Activated CD4-positive, alpha-beta T cell treated with anti-CD3 and anti-CD28 coated beads, Interleukin-10, Interleukin-2, amounts not matched to agents 100 ng/mL and 50 ng/mL, durations not matched to agents 16 hours and 8 hours (primary cell): ENCODE measurements around the gene CENPF.
"Not testable (repeated sequence)": the region's sequence is repeated elsewhere in the genome, so short reads cannot be mapped to it uniquely, and the experiment has no call there.

ENCODE experiments used
- DNase-seq: peaks from one replicate; pipeline ENCODE4 v3.0.0-alpha.2; 2020

The CENPF gene

GRCh38 chr1:214664651-214665433 lies 61.8 kb downstream of the CENPF start:
- no peak for DNase-seq

- DNase-seq, result no peak
These were observed 62.7 kb downstream of the CENPF start for GRCh38 chr1:214665606-214666110.

DNA sequence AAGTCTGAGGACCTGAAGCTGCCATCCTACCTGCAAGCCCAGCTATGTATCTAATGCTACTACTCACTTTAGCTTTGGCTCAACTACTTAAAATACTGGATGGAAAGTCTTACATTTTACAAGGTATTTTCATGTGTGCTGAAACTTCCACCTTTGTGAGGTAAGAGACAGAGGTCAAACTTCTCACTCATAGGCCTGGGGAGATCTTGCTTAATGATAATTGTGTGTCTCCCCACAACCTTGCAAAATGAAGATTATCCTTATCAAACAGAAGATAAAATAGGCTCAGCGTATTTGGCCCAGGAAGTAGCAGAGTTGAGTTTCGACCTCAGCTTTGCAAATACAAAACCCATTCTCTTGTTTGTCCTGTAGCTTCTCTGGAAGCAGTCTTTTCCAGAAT lies 63.7 kb downstream of the CENPF start:
- DNase-seq, result no peak

GRCh38 chr1:214670098-214670497 lies 67.1 kb downstream of the CENPF start:
- no peak for DNase-seq

- DNase-seq, result not testable (repeated sequence)
These were observed 70.0 kb downstream of the CENPF start for GRCh38 chr1:214673029-214673428.

DNA sequence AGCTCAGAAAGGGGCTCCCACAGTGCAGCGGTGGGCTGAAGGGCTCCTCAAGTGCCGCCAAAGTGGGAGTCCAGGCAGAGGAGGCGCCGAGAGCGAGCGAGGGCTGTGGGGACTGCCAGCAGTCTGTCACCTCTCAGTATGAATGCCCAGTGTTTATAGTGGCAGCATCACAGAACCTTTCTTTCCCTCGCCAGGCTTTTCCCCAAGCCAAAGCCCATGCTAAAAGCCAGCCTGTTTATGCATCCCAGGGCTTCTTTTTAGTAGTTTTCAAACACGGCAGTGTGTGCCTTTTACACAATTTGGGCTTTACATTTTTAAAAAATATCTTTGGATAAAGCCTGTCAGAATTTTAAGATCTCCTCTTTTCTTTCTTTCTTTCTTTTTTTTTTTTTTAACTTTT lies 70.6 kb downstream of the CENPF start:
- DNase-seq, result no peak

DNA sequence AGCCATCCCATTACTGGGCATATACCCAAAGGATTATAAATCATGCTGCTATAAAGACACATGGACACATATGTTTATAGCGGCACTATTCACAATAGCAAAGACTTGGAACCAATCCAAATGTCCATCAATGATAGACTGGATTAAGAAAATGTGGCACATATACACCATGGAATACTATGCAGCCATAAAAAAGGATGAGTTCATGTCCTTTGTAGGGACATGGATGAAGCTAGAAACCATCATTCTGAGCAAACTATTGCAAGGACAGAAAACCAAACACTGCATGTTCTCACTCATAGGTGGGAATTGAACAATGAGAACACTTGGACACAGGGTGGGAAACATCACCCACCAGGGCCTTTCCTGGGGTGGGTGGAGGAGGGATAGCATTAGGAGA lies 72.5 kb downstream of the CENPF start:
- not testable (repeated sequence) for DNase-seq

- DNase-seq, result no peak
These were observed 73.8 kb downstream of the CENPF start for GRCh38 chr1:214676747-214677146.

GRCh38 chr1:214677945-214678344 lies 75.0 kb downstream of the CENPF start:
- DNase-seq, result no peak

DNA sequence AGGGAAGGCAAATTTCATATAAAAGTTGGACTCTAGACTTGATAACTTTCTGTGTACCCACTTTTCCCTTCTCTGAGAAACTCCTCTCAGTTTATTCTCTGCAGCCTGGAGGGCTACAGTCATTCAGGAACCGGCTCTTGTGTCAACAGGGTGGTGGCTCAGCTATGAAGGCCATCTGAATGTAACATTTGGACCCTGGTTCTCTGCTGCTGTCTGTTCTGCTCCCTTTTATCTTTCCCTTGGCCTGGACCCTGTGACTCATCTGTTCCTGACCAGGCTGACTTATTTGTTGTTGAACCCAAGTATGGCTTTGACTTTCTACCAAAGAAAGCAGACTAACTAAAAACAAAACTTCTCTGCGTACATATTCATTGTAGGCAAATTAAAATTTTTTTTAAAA lies 75.4 kb downstream of the CENPF start:
- DNase-seq, result peak; percentile 11

- DNase-seq, result no peak
These were observed 80.6 kb downstream of the CENPF start for GRCh38 chr1:214683621-214684020.

- no peak for DNase-seq
These were observed 82.9 kb downstream of the CENPF start for GRCh38 chr1:214685906-214686305.

DNA sequence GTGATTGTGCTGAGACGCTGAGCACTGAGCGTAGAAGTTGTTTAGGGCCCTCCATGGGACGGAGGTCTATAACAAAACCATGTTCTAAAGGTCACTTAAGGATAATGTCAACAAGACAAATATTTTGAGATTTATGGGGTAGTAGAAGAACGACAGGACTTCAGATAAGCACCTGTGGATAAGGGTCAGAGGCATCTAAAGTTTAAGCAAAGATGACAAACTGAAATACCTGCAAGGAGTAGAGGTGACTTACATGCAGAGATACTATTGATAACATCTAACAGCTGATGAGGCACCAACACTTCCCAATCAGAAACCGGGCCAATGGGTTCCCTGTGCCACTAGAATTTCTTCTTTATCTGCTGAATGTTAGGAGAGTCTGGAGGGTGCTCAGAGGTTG lies 83.5 kb downstream of the CENPF start:
- no peak for DNase-seq

- no peak for DNase-seq
These were observed 85.9 kb downstream of the CENPF start for GRCh38 chr1:214688891-214689290.

DNA sequence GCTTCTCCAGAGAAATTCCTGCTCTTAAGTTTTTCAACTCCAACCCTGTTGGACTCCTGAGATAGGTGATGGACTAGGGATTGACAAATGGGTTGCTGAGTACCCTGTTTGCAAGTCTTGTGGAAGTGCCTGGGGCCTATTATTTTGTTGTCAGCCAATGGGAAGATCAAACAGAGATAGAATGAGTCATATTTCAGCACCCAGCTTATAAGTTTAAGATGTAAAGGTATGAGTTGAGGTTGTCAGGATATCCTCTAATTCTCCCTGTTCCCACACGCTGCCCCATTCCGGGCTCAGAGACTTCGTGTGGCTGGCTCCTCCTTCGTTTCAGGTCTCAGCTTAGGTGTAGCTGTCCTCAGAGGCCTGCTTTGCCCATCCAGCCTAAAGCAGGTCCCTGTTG lies 91.8 kb downstream of the CENPF start:
- no peak for DNase-seq

DNA sequence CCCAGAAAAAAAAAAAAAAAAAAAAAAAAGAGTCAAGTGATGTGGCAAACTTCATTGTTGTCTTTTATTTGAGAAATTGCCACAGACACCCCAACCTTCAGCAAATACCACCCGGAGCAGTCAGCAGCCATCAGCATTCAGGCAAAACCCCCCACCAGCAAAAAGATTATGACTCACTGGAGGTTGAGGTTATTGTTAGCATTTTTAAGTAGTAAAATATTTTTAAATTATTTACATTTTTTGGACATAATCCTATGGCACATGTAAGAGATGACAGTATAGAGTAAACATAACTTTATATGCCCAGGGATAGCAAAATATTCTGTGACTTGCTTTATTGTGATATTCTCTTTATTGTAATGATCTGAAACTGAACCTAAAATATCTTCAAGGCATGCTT lies 95.6 kb downstream of the CENPF start:
- DNase-seq, result no peak

DNA sequence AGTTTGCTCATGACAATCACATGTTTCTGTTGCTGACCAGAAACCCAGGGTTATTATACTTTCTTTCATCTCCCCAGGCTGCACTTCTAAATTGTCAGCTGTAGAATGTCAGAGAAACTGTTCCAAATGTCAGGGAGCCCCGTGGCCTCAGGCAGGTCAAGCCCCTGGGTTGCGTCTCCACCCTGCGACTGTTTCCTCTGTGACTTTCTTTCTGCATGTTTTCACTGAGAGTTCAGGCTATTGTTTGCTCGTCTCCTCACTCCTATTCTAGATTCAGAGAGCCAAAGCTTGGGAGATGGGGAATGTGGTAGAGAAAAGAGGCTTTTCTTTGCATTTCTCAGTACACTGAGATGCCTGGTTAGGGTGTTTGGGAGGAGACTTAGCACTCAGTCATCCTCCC lies 97.4 kb downstream of the CENPF start:
- no peak for DNase-seq

- no peak for DNase-seq
These were observed 99.6 kb downstream of the CENPF start for GRCh38 chr1:214702556-214702955.

- no peak for DNase-seq
These were observed 104.5 kb downstream of the CENPF start for GRCh38 chr1:214707306-214708087.

DNA sequence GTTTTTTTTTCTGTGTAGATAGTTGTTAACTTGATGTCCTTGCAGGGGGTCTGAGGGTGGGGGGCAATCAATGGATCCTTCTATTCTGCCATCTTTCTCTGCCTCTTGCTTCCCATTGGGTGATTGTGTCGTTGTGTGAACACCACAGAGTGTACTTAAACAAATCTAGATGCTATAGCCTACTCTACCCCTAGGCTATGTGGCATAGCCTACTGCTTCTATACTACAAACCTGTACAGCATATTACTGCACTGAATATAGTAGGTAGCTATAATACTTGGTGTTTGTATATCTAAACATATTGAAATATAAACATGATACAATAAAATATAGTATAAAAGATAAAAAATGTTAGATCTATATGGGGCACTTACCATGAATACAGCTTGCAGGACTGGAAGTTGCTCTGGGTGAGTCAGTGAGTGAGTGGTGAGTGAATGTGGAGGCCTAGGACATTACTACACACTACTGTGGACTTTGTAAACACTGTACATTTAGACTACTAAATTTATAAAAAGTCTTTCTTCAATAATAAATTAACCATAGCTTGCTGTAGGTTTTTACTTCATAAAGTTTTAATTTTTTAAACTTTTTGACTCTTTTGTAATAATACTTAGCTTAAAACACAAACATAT lies 105.4 kb downstream of the CENPF start:
- DNase-seq, result no peak

- no peak for DNase-seq
These were observed 106.2 kb downstream of the CENPF start for GRCh38 chr1:214709241-214709640.

DNA sequence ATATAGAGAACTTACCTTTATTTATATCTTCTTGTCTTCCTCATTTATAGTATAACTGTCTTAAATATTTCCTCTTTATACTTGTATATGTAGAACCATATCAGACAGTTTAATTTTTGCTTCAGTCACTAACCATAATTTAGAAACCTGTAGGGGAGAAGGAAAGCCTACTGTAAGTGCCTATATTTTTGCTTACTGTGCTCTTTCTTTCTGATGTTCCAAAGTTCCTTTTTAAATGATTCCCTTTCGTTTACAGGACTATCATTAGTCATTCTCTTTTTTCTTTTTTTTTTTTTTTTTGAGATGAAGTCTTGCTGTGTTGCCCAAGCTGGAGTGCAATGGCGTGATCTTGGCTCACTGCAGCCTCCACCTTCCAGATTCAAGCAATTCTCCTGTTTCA lies 109.7 kb downstream of the CENPF start:
- no peak for DNase-seq
